HG02763 (cell line): ENCODE data around the gene MAN2C1.
A peak's percentile ranks its signal among the peaks of the same experiment; 100 is the strongest.
"Not testable (repeated sequence)": the region's sequence is repeated elsewhere in the genome, so short reads cannot be mapped to it uniquely, and the experiment has no call there.

ENCODE experiments used
- ATAC-seq: cut with Tn5 transposase; IDR thresholded peaks from one replicate; pipeline ENCODE4 v1.9.1; 2021; ENCODE audit warnings: mild to moderate bottlenecking, moderate library complexity; ENCODE audit not compliant: unreplicated experiment

MAN2C1 gene

GRCh38 chr15:75367913-75368688 is at the start of gene MAN2C1:
MAN2C1 (minus strand) TSS chr15:75368607; CDS start chr15:75368583, 24 bp downstream.
- ATAC-seq = peak; percentile 82

DNA sequence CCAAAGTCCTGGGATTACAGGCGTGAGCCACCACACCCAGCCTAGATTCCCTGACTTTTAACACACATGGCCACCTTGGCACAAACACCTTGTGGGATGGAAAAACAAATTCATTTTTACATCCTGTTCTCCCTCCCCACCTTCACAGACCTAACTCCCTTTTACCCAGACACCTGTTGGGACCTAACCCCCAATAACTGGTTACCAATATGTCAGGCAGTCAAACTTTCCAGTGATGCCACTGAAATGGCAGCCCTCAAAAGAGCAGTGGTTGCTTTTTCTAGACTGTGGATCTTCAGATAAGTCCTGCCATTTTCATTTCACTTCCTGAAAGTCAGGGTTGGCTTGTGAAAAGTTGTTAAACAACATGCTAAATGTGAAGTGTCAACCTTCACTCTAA is 48.2 kb upstream of the MAN2C1 start:
- no peak for ATAC-seq

DNA sequence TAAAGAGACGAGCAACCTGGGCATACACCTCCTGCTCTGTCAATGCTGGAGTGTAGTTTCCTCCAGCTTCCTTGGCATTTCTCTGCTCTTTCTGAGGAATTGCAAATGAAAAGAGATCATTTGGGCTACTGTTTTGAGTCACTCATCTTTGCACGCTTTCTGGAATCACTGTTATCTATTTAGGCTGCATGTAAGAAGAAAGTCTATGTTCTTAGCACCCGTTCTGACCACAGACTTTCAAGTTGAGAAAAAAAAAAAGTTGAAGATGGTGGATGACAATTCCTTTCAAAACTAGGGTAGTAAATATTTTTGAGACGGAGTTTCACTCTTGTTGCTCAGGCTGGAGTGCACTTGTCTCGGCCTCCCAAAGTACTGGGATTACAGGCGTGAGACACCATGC is 41.8 kb upstream of the MAN2C1 start:
- ATAC-seq = no peak

DNA sequence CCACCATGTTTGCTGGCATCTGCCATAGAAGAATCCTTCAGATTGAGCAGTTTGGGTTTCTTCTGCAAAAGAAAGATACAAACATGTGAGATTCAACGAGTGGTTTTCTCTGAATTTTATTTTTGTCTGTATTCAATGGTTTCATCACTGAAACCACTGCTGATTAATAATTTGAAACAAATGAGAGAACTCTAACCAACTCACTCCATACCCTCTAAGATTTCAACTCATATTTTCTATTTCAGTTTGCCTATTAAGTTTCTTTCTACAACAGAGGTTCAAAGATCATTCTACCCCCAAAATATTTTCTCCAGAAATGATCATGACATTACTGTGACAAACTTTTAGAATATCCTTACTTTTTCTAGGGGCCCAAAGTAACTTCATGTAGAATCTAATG is 38.7 kb upstream of the MAN2C1 start:
- no peak for ATAC-seq

- no peak for ATAC-seq
These were observed 35.5 kb upstream of the MAN2C1 start for GRCh38 chr15:75403892-75404291.

- no peak for ATAC-seq
These were observed 29.1 kb upstream of the MAN2C1 start for GRCh38 chr15:75397494-75397893.

DNA sequence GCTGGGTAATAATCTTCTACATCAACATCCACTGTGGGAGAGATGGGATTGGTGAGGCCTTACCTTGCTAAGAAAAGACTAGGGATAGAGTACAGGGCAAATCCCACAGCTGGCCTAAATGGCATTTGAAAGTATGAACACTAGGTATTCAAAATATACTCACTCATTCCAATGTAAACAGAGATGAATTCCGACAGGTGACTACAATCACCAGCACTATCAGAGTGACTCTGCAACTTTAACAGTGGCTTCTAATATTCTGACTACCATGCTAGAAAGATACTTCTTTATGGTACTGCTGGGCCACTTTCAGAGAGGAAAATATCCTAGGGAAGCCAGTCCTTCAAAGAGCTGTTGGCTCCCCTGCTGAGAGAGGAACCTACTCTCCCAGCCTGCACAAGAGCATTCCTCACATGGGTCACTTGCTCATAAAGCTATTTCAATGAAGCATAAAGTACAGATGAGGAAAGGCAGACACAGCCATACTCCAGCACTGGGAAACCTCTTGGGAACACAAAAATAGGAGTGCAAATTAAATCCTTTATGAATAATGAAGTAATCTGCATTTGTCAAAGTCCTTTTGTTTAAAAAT is 21.5 kb upstream of the MAN2C1 start:
- no peak for ATAC-seq

DNA sequence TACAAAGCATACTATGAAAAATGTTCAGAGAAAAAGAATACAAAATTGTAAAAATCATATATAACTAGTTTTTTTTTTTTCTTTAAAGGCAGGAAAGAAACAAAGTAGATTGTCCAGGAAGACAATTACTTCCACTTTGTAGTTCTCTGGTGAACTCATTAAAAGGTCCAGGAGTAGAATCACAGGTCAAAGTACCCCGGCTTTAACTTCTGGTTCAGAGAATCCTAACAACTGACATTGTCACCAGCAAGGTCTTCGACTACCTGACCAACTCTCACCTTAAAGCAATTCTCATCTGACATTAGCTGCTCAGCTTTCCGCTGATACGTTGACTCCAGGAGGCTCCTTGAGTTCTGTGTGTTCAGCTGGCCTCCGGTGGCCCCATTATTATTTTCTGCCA is 15.6 kb upstream of the MAN2C1 start:
- not testable (repeated sequence) for ATAC-seq

DNA sequence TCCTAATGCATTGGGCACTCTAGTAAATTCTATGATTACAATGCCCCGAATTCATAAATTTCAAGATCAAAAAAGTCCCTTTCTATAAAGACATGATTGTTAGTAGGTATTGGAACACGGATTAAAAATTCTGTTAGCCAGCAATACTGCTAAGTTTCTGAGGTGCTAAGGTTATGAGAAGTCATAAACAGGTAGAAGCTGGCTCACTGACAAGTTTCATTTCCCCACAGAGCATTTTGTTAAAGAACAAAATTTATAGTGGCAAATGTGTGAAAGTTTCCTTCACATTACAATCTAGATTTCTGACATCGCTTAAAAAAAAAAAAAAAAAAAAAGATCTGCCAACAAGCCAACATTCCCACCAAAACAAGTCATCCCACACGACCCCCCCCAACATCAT is 12.4 kb upstream of the MAN2C1 start:
- ATAC-seq = no peak

- no peak for ATAC-seq
These were observed 3.7 kb upstream of the MAN2C1 start for GRCh38 chr15:75371901-75372688.

DNA sequence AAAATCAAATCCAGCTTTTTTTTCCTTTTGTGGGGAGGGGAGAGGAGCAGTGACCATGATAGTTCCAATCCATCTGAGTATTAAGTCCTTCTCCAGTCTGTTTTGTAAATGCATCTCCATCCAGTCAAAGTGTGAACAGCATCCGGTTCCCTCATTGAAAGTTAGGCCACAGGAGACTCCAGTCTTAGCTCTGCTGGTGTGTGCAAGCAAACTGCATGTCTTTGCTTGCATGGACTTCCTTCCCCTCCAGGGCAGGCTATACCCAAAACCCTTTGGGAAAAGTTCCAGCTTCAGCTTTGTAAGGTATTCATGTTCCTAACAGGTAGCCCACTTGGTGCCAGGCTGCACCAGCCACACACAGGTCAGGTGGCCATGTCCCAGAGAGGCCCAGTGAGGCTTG is 3.1 kb upstream of the MAN2C1 start:
- no peak for ATAC-seq

GRCh38 chr15:75369897-75370581 is 1.6 kb upstream of the MAN2C1 start:
- no peak for ATAC-seq

GRCh38 chr15:75368689-75369239 is 357 bp upstream of the MAN2C1 start:
- peak; percentile 6 for ATAC-seq

GRCh38 chr15:75367406-75367912 is 948 bp downstream of the MAN2C1 start:
- no peak for ATAC-seq

DNA sequence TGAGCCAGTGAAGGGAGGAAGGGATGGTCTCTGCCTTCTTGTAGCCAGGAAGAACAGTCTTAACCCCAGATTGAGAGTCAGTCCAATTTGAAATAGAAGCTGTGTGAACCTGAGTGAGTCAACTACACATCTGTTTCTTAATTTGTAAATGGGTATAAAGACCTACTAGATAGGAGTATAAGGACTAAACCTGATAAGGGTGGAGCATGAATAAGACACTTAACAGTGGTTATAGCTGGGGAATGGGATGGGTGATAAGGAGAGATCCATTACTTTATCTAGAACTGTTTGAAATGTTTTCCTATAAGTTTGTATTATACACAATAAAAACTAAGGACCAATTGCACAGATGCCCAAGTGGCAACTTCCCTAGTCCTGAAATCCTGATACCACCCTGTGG is 1.4 kb downstream of the MAN2C1 start:
- no peak for ATAC-seq

DNA sequence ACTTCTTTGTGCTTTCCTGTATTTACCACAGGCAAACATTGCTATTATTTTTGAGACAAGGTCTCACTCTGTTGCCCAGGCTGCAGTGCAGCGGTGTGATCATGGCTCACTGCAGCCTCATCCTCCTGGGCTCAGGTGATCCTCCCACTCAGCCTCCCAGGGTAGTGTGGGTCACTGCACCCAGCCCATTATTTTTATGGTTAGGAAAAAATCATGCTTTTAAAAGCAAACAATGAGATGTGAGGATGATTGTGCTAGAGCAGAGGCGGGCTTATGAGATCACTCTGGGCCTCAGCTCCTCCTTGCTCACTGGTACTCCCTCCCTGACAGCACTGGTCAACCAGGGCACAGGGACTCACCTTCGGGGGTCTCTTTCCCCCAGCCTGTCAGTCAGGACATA is 2.2 kb downstream of the MAN2C1 start:
- ATAC-seq = no peak

DNA sequence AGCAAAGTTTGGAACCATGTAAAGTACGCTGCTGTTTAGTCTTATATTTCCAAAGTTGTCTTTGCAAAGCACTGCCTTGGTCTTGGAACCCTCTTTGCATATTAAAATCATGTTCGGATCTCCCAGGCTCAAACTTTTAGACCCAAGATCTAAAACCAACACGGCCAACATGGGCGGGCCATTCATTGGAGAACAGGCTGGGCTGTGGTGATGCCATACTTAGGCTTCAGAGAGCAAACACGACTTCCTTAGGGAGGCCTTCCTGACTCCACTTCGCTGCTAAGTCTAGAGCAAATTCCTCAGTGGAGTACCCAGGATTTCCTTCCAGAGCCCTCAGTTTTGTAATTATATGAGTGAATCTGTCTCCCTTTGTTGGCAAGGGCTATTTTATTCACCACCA is 3.5 kb downstream of the MAN2C1 start:
- no peak for ATAC-seq

- ATAC-seq = no peak
These were observed 4.6 kb downstream of the MAN2C1 start for GRCh38 chr15:75363786-75364185.

DNA sequence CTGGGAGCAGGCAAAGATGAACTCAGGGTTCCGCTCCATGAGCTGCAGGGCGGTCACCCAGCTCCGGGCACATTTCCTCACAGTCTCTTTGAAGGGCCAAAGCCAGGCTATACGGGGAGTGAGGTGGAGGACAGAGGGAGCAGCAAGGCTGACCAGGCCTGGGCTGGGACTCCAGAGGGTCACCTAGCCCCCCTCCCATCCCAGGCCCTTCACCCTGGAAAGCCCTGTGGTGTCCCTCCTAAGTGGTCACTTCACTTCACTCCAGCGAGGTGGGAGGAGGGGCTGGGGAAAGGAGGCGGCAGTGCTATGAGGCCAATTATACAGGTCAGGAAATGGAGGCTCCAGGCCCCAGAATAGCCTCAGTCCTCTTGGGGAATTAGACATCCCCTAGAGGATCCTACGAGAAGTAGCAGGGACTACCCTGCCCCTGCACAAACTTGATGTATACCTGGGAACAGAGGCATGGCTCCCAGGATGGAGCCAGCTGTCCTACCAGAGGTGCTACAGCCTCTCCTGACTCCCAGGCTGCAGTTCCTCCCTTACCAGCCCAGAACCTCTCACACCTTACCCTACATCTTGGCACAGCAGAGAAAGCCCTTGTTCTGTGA is 5.7 kb downstream of the MAN2C1 start:
- ATAC-seq = no peak

GRCh38 chr15:75361989-75362641 is 6.3 kb downstream of the MAN2C1 start:
- no peak for ATAC-seq
